Measurements from ENCODE around the gene NMB. TPM values are rescaled to one million over a fixed set of nuclear protein-coding genes. Genes with fewer than 3 reads are reported as not detected.
A peak's percentile ranks its signal among the peaks of the same experiment; 100 is the strongest.

Gene NMB
- total RNA-seq, 2 donors from 2014 or later = 6.3 to 8.8 TPM

DNA sequence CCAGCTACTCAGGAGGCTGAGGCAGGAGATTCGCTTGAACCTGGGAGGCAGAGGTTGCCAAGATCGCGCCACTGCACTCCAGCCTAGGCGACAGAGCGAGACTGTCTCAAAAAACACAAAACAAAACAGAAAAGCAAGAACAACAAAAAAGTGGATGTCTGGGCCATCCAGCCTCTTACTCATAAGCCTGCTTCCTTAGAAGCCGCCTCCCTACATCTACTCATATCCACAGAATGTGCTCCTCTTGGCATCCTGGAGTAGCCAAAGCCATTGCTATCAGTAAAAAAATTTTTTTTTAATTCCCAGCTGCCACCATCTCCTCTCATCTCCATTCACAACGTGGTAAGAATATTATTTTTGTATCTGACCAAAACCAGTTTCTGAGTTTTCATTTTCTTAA lies 46.4 kb downstream of the NMB start:
- intact Hi-C loops (cut with DNase I) = no loop called here
- TF ChIP-seq POLR2A (IDR thresholded peaks at IDR 0.05) = no peak
- TF ChIP-seq, protein P1, sequence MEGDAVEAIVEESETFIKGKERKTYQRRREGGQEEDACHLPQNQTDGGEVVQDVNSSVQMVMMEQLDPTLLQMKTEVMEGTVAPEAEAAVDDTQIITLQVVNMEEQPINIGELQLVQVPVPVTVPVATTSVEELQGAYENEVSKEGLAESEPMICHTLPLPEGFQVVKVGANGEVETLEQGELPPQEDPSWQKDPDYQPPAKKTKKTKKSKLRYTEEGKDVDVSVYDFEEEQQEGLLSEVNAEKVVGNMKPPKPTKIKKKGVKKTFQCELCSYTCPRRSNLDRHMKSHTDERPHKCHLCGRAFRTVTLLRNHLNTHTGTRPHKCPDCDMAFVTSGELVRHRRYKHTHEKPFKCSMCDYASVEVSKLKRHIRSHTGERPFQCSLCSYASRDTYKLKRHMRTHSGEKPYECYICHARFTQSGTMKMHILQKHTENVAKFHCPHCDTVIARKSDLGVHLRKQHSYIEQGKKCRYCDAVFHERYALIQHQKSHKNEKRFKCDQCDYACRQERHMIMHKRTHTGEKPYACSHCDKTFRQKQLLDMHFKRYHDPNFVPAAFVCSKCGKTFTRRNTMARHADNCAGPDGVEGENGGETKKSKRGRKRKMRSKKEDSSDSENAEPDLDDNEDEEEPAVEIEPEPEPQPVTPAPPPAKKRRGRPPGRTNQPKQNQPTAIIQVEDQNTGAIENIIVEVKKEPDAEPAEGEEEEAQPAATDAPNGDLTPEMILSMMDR (IDR thresholded peaks at IDR 0.05) = no peak
- DNase-seq (no peak), ATAC-seq (no peak)
- no peaks in the 10 kb centered on the region for H3K27me3 ChIP-seq
- WGBS, 2 donors = 94 to 95% methylated on average over 7 of the region's 7 CpGs
- H3K36me3 ChIP-seq (replicated peaks in 1 of 2; ENCODE audit: insufficient read depth in 1 of 2, low read depth in 2 of 2) = no peaks in the 10 kb centered on the region
- H3K27ac ChIP-seq = no peak overlapping the region
- peaks cover 28% of the 10 kb centered on the region for H3K4me1 ChIP-seq
- no peak overlapping the region for H3K4me3 ChIP-seq
- no peaks in the 10 kb centered on the region for H3K9me3 ChIP-seq

DNA sequence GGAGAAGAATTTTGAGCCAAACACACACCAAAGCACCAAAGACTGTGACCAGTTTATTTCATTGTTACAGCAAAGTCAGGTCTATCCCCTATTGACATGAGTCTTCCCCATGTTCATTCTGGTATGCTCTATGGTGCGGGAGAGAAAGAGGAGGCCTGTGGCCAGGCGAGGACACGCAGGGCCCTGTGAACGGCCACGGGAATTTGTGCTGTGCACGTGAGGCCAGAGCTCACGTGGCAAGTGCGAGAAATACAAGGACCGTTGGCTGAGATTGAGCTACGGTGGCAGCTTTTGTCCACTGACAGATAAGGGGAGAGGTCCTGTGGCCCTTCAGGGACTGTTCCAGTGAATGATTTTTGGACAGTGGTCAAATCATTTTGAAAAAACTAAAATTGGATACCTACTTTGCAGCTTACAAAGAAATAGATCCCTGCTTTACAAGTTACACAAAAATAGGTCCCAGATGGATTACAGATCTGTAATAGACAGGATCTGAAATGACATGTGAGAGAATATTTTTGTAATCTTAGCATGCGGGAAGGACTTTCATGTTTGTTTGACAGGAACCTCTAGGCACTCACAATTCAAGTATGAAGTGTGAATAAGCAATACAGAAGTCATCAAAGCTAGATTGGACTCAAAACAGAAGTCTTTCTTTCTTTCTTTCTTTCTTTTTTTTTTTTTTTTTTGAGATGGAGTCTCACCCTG lies 48.0 kb downstream of the NMB start:
- Histone ChIP-seq H3K9me3 (no peaks in the 10 kb centered on the region), H3K4me1 (peaks cover 40% of the 10 kb centered on the region), H3K36me3 (replicated peaks in 1 of 2; ENCODE audit: insufficient read depth in 1 of 2, low read depth in 2 of 2) (no peaks in the 10 kb centered on the region), H3K27ac (no peak overlapping the region), H3K4me3 (no peak overlapping the region), H3K27me3 (no peaks in the 10 kb centered on the region)
- ATAC-seq (no peak), DNase-seq (peak in 2 of 4 donors; percentile 8 to 28)
- no peak for TF ChIP-seq POLR2A (IDR thresholded peaks at IDR 0.05)
- TF ChIP-seq, protein P1 (IDR thresholded peaks at IDR 0.05) = no peak
- 52% methylated on average over 11 of the region's 11 CpGs for WGBS, 2 donors
- intact Hi-C loops (cut with DNase I) = no loop called here

DNA sequence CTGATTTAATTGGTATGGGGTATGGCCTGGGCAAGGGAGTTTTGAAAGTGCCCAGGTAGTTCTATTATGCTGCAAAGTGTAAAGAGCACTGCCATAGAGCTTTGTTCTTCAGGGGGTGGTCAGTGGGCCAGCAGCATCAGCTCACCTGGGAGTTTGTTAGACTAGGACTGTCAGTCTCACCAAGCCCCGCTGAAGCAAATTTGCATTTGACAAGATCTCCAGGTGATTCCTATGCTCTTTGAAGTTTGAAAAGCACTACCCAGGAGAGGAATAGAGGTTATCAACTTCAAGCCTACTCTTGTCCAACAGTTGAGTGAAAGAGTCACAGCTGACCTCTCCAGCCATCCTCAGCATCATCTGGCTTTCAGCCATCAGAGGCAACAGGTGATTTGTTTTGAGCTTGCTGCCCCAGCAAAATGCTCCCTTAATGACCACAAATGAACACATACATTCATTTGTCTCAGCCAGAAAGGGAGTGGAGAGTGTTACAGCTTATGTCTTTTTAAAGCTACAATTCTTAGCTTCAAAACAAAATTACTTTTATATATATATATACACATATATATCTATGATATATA lies 49.2 kb downstream of the NMB start:
- Histone ChIP-seq H3K4me3 (no peak overlapping the region), H3K4me1 (peaks cover 52% of the 10 kb centered on the region)
- WGBS, 2 donors = 67 to 71% methylated on average over 1 of the region's 1 CpG

DNA sequence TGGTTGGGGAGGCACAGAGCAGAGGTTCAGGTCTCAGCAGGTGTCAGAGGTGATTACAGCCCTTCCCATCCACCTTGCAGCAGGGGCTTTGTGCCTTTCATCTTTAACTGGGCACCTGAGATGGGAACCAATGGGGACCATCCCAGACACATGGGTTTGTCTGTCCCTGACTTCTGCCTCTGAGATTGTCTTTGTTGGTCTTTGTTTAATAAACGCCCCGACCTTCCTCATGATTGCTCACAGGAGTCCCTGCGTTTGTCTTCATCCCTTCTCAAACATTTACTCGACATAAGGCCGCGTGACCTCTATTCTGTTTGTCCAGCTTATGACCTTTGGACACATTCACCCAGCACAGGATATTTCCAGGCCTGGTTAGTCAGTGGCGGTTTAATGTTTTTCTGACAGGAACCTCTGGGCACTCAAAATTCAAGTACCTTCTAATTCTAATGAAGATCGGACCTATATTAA lies 51.3 kb downstream of the NMB start:
- Histone ChIP-seq H3K4me3 (no peak overlapping the region), H3K36me3 (replicated peaks in 1 of 2; ENCODE audit: insufficient read depth in 1 of 2, low read depth in 2 of 2) (no peaks in the 10 kb centered on the region), H3K27ac (peak overlapping the region in 3 of 4 donors; percentile 42 to 48 (median 48)), H3K27me3 (no peaks in the 10 kb centered on the region), H3K4me1 (peaks cover 68% of the 10 kb centered on the region), H3K9me3 (no peaks in the 10 kb centered on the region)
- WGBS, 2 donors = 19 to 25% methylated on average over 8 of the region's 8 CpGs
- ATAC-seq (peak; percentile 59), DNase-seq (peak in 3 of 4 donors; percentile 43 to 52 (median 46))
- TF ChIP-seq POLR2A (IDR thresholded peaks at IDR 0.05) = no peak
- TF ChIP-seq, protein P1 (IDR thresholded peaks at IDR 0.05) = no peak
- intact Hi-C loops (cut with DNase I) = no loop called here

More for the DNA sequence above, 49.2 kb downstream of the NMB start:
- ATAC-seq (no peak), DNase-seq (no peak)
- H3K36me3 ChIP-seq (replicated peaks in 1 of 2; ENCODE audit: insufficient read depth in 1 of 2, low read depth in 2 of 2) = no peaks in the 10 kb centered on the region
- no peak for TF ChIP-seq POLR2A (IDR thresholded peaks at IDR 0.05)
- TF ChIP-seq, protein P1 (IDR thresholded peaks at IDR 0.05) = no peak
- intact Hi-C loops (cut with DNase I) = no loop called here
- no peaks in the 10 kb centered on the region for H3K27me3 ChIP-seq
- H3K9me3 ChIP-seq = no peaks in the 10 kb centered on the region
- no peak overlapping the region for H3K27ac ChIP-seq
